ENCODE results near the gene RB1.

The RB1 gene

GRCh38 chr13:48457578-48458242 is 154.2 kb downstream of the RB1 start:
- H3K4me3 ChIP-seq (ENCODE audit: low read length), result no peak overlapping the region
- DNase-seq (ENCODE audit: low read depth), result no peak
- TF ChIP-seq CTCF (IDR thresholded peaks at IDR 0.05; ENCODE audit: insufficient read depth, low read depth, low read length, missing control alignments), result no peak

- DNase-seq (ENCODE audit: low read depth), result no peak
- no peak overlapping the region for H3K4me3 ChIP-seq (ENCODE audit: low read length)
- TF ChIP-seq CTCF (IDR thresholded peaks at IDR 0.05; ENCODE audit: insufficient read depth, low read depth, low read length, missing control alignments), result no peak
Observed at GRCh38 chr13:48475230-48475629, 171.7 kb downstream of the RB1 start.

GRCh38 chr13:48476215-48476614 is 172.7 kb downstream of the RB1 start:
- no peak for DNase-seq (ENCODE audit: low read depth)
- TF ChIP-seq CTCF (IDR thresholded peaks at IDR 0.05; ENCODE audit: insufficient read depth, low read depth, low read length, missing control alignments), result no peak
- H3K4me3 ChIP-seq (ENCODE audit: low read length), result no peak overlapping the region

- no peak for TF ChIP-seq CTCF (IDR thresholded peaks at IDR 0.05; ENCODE audit: insufficient read depth, low read depth, low read length, missing control alignments)
- DNase-seq (ENCODE audit: low read depth), result no peak
Observed at GRCh38 chr13:48476686-48477085, 173.1 kb downstream of the RB1 start.

GRCh38 chr13:48477191-48477855 is 173.8 kb downstream of the RB1 start:
- no peak for DNase-seq (ENCODE audit: low read depth)
- TF ChIP-seq CTCF (IDR thresholded peaks at IDR 0.05; ENCODE audit: insufficient read depth, low read depth, low read length, missing control alignments), result no peak
- no peak overlapping the region for H3K4me3 ChIP-seq (ENCODE audit: low read length)

More at GRCh38 chr13:48476686-48477085, 173.1 kb downstream of the RB1 start:
- H3K4me3 ChIP-seq (ENCODE audit: low read length), result no peak overlapping the region

GRCh38 chr13:48478391-48478790 is 174.8 kb downstream of the RB1 start:
- DNase-seq (ENCODE audit: low read depth), result no peak
- no peak for TF ChIP-seq CTCF (IDR thresholded peaks at IDR 0.05; ENCODE audit: insufficient read depth, low read depth, low read length, missing control alignments)
- no peak overlapping the region for H3K4me3 ChIP-seq (ENCODE audit: low read length)

- DNase-seq (ENCODE audit: low read depth), result no peak
- no peak for TF ChIP-seq CTCF (IDR thresholded peaks at IDR 0.05; ENCODE audit: insufficient read depth, low read depth, low read length, missing control alignments)
- no peak overlapping the region for H3K4me3 ChIP-seq (ENCODE audit: low read length)
Observed at GRCh38 chr13:48483575-48483974, 180.0 kb downstream of the RB1 start.
